Subcutaneous abdominal adipose tissue (tissue), 5 donors: ENCODE measurements around the gene HESX1.

ENCODE experiments used
- H3K27ac ChIP-seq: one replicate; pipeline ENCODE4 v1.7.0; 2013; ENCODE audit warnings: low read depth, mild to moderate bottlenecking, inconsistent platforms, low read length, moderate library complexity
- H3K27me3 ChIP-seq, 5 donors: one replicate each; pipeline ENCODE4 v1.7.0; 2013; ENCODE audit warnings: low read length in 5 of 5, inconsistent platforms in 1 of 5; ENCODE audit not compliant: control insufficient read depth in 5 of 5, insufficient read depth in 4 of 5
- H3K36me3 ChIP-seq, 5 donors: one replicate each; pipeline ENCODE4 v1.7.0; 2013; ENCODE audit warnings: low read length in 5 of 5; ENCODE audit not compliant: control insufficient read depth in 5 of 5, insufficient read depth in 5 of 5
- H3K4me1 ChIP-seq, 5 donors: one replicate each; pipeline ENCODE4 v1.7.0; 2013; ENCODE audit warnings: low read length in 5 of 5, mild to moderate bottlenecking in 3 of 5, moderate library complexity in 1 of 5; ENCODE audit not compliant: control insufficient read depth in 5 of 5, insufficient read depth in 5 of 5
- H3K4me3 ChIP-seq, 5 donors: one replicate each; pipeline ENCODE4 v1.7.0; 2013; ENCODE audit warnings: low read length in 5 of 5, low read depth in 1 of 5
- H3K9ac ChIP-seq, 5 donors: one replicate each; pipeline ENCODE4 v1.7.0; 2013; ENCODE audit warnings: low read length in 5 of 5, mild to moderate bottlenecking in 4 of 5, moderate library complexity in 3 of 5
- H3K9me3 ChIP-seq, 5 donors: one replicate each; pipeline ENCODE4 v1.7.0; 2013; ENCODE audit warnings: low read length in 5 of 5; ENCODE audit not compliant: control insufficient read depth in 5 of 5
- donor health status: healthy.
- donor health status: healthy.
- donor health status: healthy.
- donor health status: healthy.
- donor health status: healthy.

The HESX1 gene

DNA sequence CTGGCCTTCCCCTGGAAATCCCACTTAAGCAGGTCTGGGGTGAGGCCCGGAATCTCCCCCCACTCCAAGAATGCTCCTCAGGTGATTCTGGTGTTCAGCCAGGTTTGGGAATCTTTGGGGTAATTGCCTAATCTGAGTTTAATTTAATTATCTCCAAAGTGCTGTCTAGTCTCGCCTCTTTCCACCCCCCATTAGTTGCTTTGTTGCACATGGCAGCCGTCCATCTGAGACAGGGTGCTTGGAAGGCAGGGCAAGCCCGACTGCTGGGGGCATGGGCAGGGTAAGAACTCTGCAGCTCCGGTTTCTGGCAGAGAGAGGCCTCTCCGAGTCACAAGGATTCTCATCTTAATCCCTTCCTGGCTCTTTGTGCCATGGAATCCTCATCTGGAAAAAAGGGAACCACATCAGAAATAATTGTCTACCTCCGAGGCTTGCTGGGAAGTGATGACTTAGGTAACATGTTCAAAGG is 49.6 kb downstream of the HESX1 start:
- no peak overlapping the region for H3K4me3 ChIP-seq
- peaks cover 0 to 34% (median 16%) of the 10 kb centered on the region in 5 donors for H3K4me1 ChIP-seq
- H3K9me3 ChIP-seq = no peaks in the 10 kb centered on the region
- no peak overlapping the region for H3K27ac ChIP-seq
- peaks cover 0 to 3% (median 2%) of the 10 kb centered on the region in 5 donors for H3K27me3 ChIP-seq
- H3K36me3 ChIP-seq = no peaks in the 10 kb centered on the region
- H3K9ac ChIP-seq = no peak overlapping the region
